Common myeloid progenitor, CD34-positive (primary cell): ENCODE results near the gene LSM14A.
"Not testable (repeated sequence)": the region's sequence is repeated elsewhere in the genome, so short reads cannot be mapped to it uniquely, and the experiment has no call there.

Source experiments
- CTCF ChIA-PET: fragments of 350-600 bp; sonication (Branson Sonifier 250); formaldehyde crosslinking; loops from one replicate; lab custom pipeline; 2021; ENCODE audit warnings: antibody characterized with exemption; lab: Charles Lee
- POLR2A ChIA-PET: fragments of 350-600 bp; sonication (Branson Sonifier 250); formaldehyde crosslinking; loops from one replicate; lab custom pipeline; 2021; ENCODE audit warnings: antibody characterized with exemption; lab: Charles Lee
- DNase-seq, 3 donors: peaks; one replicate each; pipeline versions ENCODE4 v3.0.0 to v3.0.0-alpha.2; 2013
- H3K27ac ChIP-seq, 2 experiments: 1 replicate in 1 of 2; 2 replicates in 1 of 2; pipeline ENCODE4 v1.7.0; 2013; ENCODE audit warnings: inconsistent platforms in 2 of 2, low read length in 2 of 2, mild to moderate bottlenecking in 2 of 2, low read depth in 1 of 2, moderate library complexity in 1 of 2; ENCODE audit not compliant: severe bottlenecking in 2 of 2, insufficient read depth in 1 of 2, poor library complexity in 1 of 2
- H3K27me3 ChIP-seq, 5 experiments: replicated peaks in 2 of 5; 1 replicate in 3 of 5; 2 replicates in 2 of 5; pipeline versions ENCODE4 v1.6.1 to v1.7.0; 2013; ENCODE audit warnings: low read length in 4 of 5, mild to moderate bottlenecking in 2 of 5, moderate library complexity in 2 of 5, inconsistent platforms in 1 of 5; ENCODE audit not compliant: insufficient read depth in 5 of 5, control insufficient read depth in 4 of 5
- H3K36me3 ChIP-seq, 4 experiments: 1 replicate in 2 of 4; 2 replicates in 2 of 4; pipeline versions ENCODE4 v1.6.1 to v1.7.0; 2013; ENCODE audit warnings: low read length in 3 of 4, control low read depth in 1 of 4, mild to moderate bottlenecking in 1 of 4; ENCODE audit not compliant: control insufficient read depth in 4 of 4, insufficient read depth in 4 of 4
- H3K4me1 ChIP-seq, 4 experiments: 1 replicate in 3 of 4; 2 replicates in 1 of 4; pipeline versions ENCODE4 v1.6.1 to v1.7.1; 2013; ENCODE audit warnings: low read length in 3 of 4, mild to moderate bottlenecking in 3 of 4, control low read depth in 1 of 4, inconsistent platforms in 1 of 4, moderate library complexity in 1 of 4; ENCODE audit not compliant: control insufficient read depth in 4 of 4, insufficient read depth in 4 of 4; ENCODE audit errors: control extremely low read depth in 1 of 4
- H3K4me3 ChIP-seq, 7 experiments: 1 replicate in 4 of 7; 2 replicates in 3 of 7; pipeline versions ENCODE4 v1.5.1 to v1.7.0; 2013; ENCODE audit warnings: mild to moderate bottlenecking in 7 of 7, low read length in 6 of 7, moderate library complexity in 6 of 7, inconsistent platforms in 2 of 7, low read depth in 2 of 7, control low read depth in 1 of 7; ENCODE audit not compliant: insufficient read depth in 4 of 7, control insufficient read depth in 1 of 7; ENCODE audit errors: extremely low read depth in 1 of 7
- H3K9me3 ChIP-seq, 5 experiments: 1 replicate in 4 of 5; 2 replicates in 1 of 5; pipeline versions ENCODE4 v1.6.1 to v1.7.1; 2013; ENCODE audit warnings: low read length in 4 of 5, mild to moderate bottlenecking in 2 of 5, inconsistent platforms in 1 of 5, low read depth in 1 of 5, moderate library complexity in 1 of 5; ENCODE audit not compliant: control insufficient read depth in 4 of 5, insufficient read depth in 2 of 5; ENCODE audit errors: control extremely low read depth in 1 of 5
- whole genome bisulfite sequencing: methylation state at CpG from one replicate; pipeline ENCODE4 v1.1.5; 2013; ENCODE audit not compliant: insufficient coverage; 5-methylcytosine and 5-hydroxymethylcytosine counted together

The LSM14A gene

GRCh38 chr19:34201133-34201532 lies 28.8 kb downstream of the LSM14A start:
- peak in 1 of 3 donors; percentile 4 for DNase-seq
- H3K27me3 ChIP-seq, result no peaks in the 10 kb centered on the region
- H3K4me3 ChIP-seq, result no peak overlapping the region
- peaks cover 14 to 45% (median 27%) of the 10 kb centered on the region in 4 experiments for H3K36me3 ChIP-seq
- ChIA-PET CTCF (no interaction called here), POLR2A (no interaction called here)
- 81% methylated on average over 5 of the region's 6 CpGs for WGBS
- peaks cover 0 to 1% (median 0%) of the 10 kb centered on the region in 4 experiments for H3K4me1 ChIP-seq
- no peak overlapping the region for H3K27ac ChIP-seq
- no peaks in the 10 kb centered on the region for H3K9me3 ChIP-seq

- 100% methylated on average over 5 of the region's 7 CpGs for whole genome bisulfite sequencing
- ChIA-PET POLR2A (interaction anchor here (0.6 kb wide), 1 partner anchor 1385 kb away, joined by 3 read pairs; no protein-coding TSS in a partner anchor), CTCF (interaction anchor here (0.7 to 1.4 kb wide), 2 partner anchors 10 to 1987 kb away, joined by 3 read pairs; no protein-coding TSS in a partner anchor)
- not testable (repeated sequence) for DNase-seq, H3K4me3 ChIP-seq, H3K4me1 ChIP-seq, H3K27ac ChIP-seq, H3K27me3 ChIP-seq, H3K9me3 ChIP-seq
- H3K36me3 ChIP-seq, result peaks cover 11 to 44% (median 22%) of the 10 kb centered on the region in 4 experiments
These were observed 33.0 kb downstream of the LSM14A start for GRCh38 chr19:34205324-34205723.

DNA sequence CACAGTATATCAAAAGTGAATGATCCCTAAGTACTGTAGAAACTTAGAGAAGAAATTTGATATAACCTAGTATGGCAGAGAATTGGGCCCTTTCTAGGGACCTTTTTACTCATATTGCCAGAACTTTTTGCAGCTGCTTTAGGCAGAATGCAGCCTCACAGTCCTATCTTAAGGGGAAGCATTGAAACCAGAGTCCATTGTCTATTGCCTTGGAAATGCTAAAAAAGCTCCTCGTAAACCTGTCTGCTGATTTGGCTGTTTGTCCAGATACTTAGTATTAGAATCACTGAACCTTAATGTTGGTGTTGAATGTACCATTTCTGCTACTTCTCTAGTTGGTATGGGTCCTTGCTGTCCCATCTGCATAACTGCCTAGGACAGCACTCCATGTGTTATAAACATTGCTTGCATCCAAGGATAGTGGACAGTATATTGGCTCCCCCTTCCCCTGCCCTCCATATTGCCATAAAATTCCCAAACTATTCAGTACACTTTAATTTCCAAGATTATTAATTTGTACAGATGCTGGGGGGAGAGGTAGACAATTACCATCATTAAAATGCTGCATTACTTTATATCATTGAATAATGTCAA lies 36.1 kb downstream of the LSM14A start:
- H3K36me3 ChIP-seq, result peaks cover 13 to 56% (median 27%) of the 10 kb centered on the region in 4 experiments
- H3K4me1 ChIP-seq, result no peaks in the 10 kb centered on the region
- ChIA-PET POLR2A (no interaction called here), CTCF (interaction anchor here (0.8 to 1.9 kb wide), 5 partner anchors 10 to 139 kb away, joined by 3 to 4 read pairs (median 4); no protein-coding TSS in a partner anchor)
- DNase-seq, result no peak
- no peaks in the 10 kb centered on the region for H3K9me3 ChIP-seq
- WGBS, result 100% methylated on average over 1 of the region's 1 CpG
- no peaks in the 10 kb centered on the region for H3K27me3 ChIP-seq
- H3K27ac ChIP-seq, result no peak overlapping the region
- H3K4me3 ChIP-seq, result no peak overlapping the region

DNA sequence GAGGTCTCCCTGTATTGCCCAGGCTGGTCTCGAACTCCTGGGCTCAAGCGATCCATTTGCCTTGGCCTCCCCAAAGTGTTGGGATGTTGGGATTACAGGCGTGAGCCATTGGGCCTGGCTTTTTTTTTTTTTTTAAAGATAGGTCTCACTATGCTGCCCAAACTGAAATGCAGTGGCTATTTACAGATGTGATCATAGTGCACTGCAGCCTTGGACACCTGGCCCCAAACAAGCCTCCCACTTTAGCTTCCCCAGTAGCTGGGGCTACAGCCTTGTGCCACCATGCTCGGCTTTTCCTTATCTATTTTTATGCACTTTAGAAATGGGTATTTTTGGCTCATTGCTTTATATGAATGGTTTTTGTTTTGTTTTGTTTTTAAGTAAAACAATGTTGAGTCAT lies 37.4 kb downstream of the LSM14A start:
- no peak for DNase-seq
- CTCF ChIA-PET, result interaction anchor here (0.9 to 1.9 kb wide), 5 partner anchors 10 to 24 kb away, joined by 3 to 4 read pairs (median 4); no protein-coding TSS in a partner anchor
- H3K27me3 ChIP-seq, result no peaks in the 10 kb centered on the region
- H3K9me3 ChIP-seq, result no peaks in the 10 kb centered on the region
- peaks cover 16 to 60% (median 29%) of the 10 kb centered on the region in 4 experiments for H3K36me3 ChIP-seq
- WGBS, result 80% methylated on average over 1 of the region's 4 CpGs
- H3K27ac ChIP-seq, result no peak overlapping the region
- H3K4me3 ChIP-seq, result no peak overlapping the region
- POLR2A ChIA-PET, result no interaction called here
- no peaks in the 10 kb centered on the region for H3K4me1 ChIP-seq

DNA sequence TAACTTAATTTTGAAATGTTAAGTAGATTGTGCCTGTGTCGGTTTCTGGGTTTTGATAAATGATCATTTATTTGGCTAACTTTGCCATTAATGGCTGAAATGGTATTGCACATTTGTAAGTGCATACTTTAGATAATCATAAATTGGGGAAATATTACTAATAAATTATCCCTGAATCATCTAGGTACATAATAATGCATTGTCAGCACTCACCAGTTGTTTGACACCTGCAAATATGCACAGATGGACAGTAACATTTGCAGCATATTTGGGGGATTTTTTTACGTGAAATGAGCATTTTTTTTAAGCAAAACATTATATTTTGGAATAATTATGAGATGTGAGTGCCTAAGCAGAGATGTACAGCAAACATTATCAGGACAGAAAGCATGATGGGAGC lies 41.0 kb downstream of the LSM14A start:
- H3K4me1 ChIP-seq, result peaks cover 2 to 8% (median 8%) of the 10 kb centered on the region in 4 experiments
- DNase-seq, result no peak
- ChIA-PET CTCF (no interaction called here), POLR2A (no interaction called here)
- no peaks in the 10 kb centered on the region for H3K9me3 ChIP-seq
- no peak overlapping the region for H3K4me3 ChIP-seq
- 100% methylated on average over 1 of the region's 2 CpGs for whole genome bisulfite sequencing
- no peaks in the 10 kb centered on the region for H3K27me3 ChIP-seq
- H3K36me3 ChIP-seq, result peaks cover 13 to 60% (median 29%) of the 10 kb centered on the region in 4 experiments
- H3K27ac ChIP-seq, result no peak overlapping the region

DNA sequence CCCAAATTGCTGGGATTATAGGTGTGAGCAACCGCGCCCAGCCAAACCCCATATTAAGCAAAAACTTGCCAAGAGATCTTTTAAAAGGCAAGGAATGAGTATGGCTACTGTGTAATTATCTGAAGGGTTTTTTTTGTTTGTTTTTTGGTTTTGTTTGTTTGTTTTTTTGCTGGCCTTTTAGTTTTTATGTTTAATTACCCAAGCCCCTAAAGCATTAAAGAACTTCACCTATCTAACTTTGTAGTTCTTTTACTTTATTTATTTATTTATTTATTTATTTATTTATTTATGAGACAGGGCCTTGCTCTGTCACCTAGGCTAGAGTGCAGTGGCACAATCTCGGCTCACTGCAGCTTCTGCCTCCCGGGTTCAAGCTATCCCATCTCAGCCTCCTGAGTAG lies 41.7 kb downstream of the LSM14A start:
- ChIA-PET POLR2A (no interaction called here), CTCF (no interaction called here)
- no peaks in the 10 kb centered on the region for H3K9me3 ChIP-seq
- no peak overlapping the region for H3K4me3 ChIP-seq
- no peak for DNase-seq
- no peak overlapping the region for H3K27ac ChIP-seq
- WGBS, result 100% methylated on average over 2 of the region's 4 CpGs
- no peaks in the 10 kb centered on the region for H3K27me3 ChIP-seq
- peaks cover 10 to 53% (median 28%) of the 10 kb centered on the region in 4 experiments for H3K36me3 ChIP-seq
- peaks cover 9 to 16% (median 14%) of the 10 kb centered on the region in 4 experiments for H3K4me1 ChIP-seq

DNA sequence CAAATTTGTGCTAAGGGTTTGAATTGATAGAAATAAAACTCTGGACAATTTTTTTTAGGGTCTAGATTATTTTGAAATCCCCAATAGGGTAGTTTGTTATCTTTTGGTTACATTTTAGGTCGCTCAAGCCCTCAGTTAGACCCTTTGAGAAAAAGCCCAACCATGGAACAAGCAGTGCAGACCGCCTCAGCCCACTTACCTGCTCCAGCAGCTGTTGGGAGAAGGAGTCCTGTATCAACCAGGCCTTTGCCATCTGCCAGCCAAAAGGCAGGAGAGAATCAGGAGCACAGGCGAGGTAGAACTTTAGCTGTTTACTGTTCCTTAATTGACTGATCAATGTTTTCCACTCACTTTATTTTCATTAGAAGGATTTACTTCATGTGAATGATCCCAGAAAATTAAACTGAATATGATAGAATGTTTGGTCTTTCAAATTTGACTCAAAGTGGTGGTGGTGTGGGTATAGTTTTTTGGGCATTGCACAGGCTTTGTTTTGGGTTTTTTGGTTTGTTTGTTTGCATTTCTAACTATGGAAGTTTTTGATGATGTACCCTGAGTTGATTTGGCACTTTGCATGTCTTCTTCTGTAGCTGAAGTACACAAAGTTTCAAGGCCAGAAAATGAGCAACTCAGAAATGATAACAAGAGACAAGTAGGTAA lies 42.8 kb downstream of the LSM14A start:
- ChIA-PET POLR2A (no interaction called here), CTCF (no interaction called here)
- Histone ChIP-seq H3K27me3 (no peaks in the 10 kb centered on the region), H3K4me3 (no peak overlapping the region), H3K36me3 (peaks cover 14 to 50% (median 29%) of the 10 kb centered on the region in 4 experiments), H3K27ac (no peak overlapping the region), H3K9me3 (no peaks in the 10 kb centered on the region), H3K4me1 (peaks cover 9 to 17% (median 15%) of the 10 kb centered on the region in 4 experiments)
- no peak for DNase-seq
- 94% methylated on average over 3 of the region's 3 CpGs for WGBS
